Adrenal gland (tissue), 12 donors: ENCODE measurements around the gene GNG8. TPM values are rescaled to one million over a fixed set of nuclear protein-coding genes. Genes with fewer than 3 reads are reported as not detected.
"Not testable (repeated sequence)": the region's sequence is repeated elsewhere in the genome, so short reads cannot be mapped to it uniquely, and the experiment has no call there.

ENCODE experiments used
- DNase-seq, 7 donors: peaks; one replicate each; pipeline ENCODE4 v3.0.0-alpha.2; 2019 to 2020
- H3K27ac ChIP-seq, 5 donors: fragments of 200-600 bp; sonication (generic) in 4 of 5; 1 replicate in 3 of 5; 2 replicates in 2 of 5; pipeline versions ENCODE4 v1.5.1 to v1.8.0; 2016 to 2020; ENCODE audit warnings: mild to moderate bottlenecking in 1 of 5
- H3K27me3 ChIP-seq: fragments of 200-600 bp; 2 replicates; pipeline ENCODE4 v1.8.0; 2021
- H3K36me3 ChIP-seq, 2 donors: fragments of 200-600 bp; replicated peaks in 1 of 2; 1 replicate in 1 of 2; 2 replicates in 1 of 2; pipeline versions ENCODE4 v1.5.1 to v1.8.0; 2018 to 2022
- H3K4me1 ChIP-seq, 2 donors: fragments of 200-600 bp; replicated peaks in 1 of 2; 1 replicate in 1 of 2; 2 replicates in 1 of 2; pipeline versions ENCODE4 v1.5.1 to v1.8.0; 2018 to 2021
- H3K4me3 ChIP-seq, 4 donors: fragments of 200-600 bp; sonication (generic) in 3 of 4; one replicate each; pipeline ENCODE4 v1.5.1; 2016 to 2018
- H3K9me3 ChIP-seq, 3 donors: fragments of 200-600 bp; sonication (generic) in 1 of 3; replicated peaks in 1 of 3; 1 replicate in 2 of 3; 2 replicates in 1 of 3; pipeline versions ENCODE4 v1.5.1 to v1.8.0; 2016 to 2021
- POLR2A ChIP-seq, 2 donors: fragments of 450-650 bp; IDR thresholded peaks; one replicate each; pipeline ENCODE4 v1.6.1; 2017; ENCODE audit warnings: antibody characterized with exemption in 2 of 2, mild to moderate bottlenecking in 2 of 2, moderate library complexity in 1 of 2
- WGBS, 4 donors: extraction: QIAGEN DNeasy Blood & Tissue Kit in 2 of 4; methylation state at CpG; one replicate each; pipeline versions ENCODE4 v1.1.5 to v1.1.7; 2013 to 2017; 5-methylcytosine and 5-hydroxymethylcytosine counted together
- intact Hi-C, 2 donors: fragments of 100-400 bp; cut with DNase I; formaldehyde crosslinking; loops; one replicate each; pipeline versions ENCODE4 v1.14.1 to v1.15.0; 2022 to 2023
- polyA plus RNA-seq, 3 donors: library from polyadenylated mRNA; stranded (reverse); fragments of 200-250 nt in 2 of 3; fragments of 350-450 nt in 1 of 3; fragmentation: Illumina TruSeq in 1 of 3; extraction: RNeasy Lipid Tissue Mini Kit (QIAGEN cat#74804) in 1 of 3; gene quantifications; one replicate each; pipeline ENCODE4 v1.2.3, GENCODE V29; 2013 to 2014
- total RNA-seq, 9 donors: library from RNA; depleted of rRNA in 4 of 9; stranded (reverse); fragments of >200 nt in 4 of 9; fragments of 120-200 nt in 1 of 9; fragmentation: NEBNext Ultra II Directional in 1 of 9; extraction: Animal tissue kit (Norgen Biotek cat#: 25700) in 1 of 9; gene quantifications; one replicate each; pipeline versions ENCODE4 v1.1.0 to v1.2.4, GENCODE V29; 2013 to 2023
- TF ChIP-seq, protein P1 (sequence below), 6 experiments: fragments of 450-650 bp in 4 of 6; fragments of 200-600 bp in 2 of 6; sonication (generic) in 1 of 6; IDR thresholded peaks; 1 replicate in 5 of 6; 2 replicates in 1 of 6; pipeline versions ENCODE4 v1.5.1 to v1.8.0; 2016 to 2021; ENCODE audit warnings: antibody characterized with exemption in 6 of 6, mild to moderate bottlenecking in 2 of 6, moderate library complexity in 1 of 6
- donor health status: healthy with polysubstance abuse.
- donor health status: Bipolar disorder and iron deficiency.
- donor health status: DM: yes; HTN: yes; CAD: no.
- donor health status: DM: no; HTN: no; CAD: no.
- donor health status: DM: no; HTN: no; CAD: no.
- donor health status: DM: yes; HTN: yes; CAD: no.

GNG8 gene
- total and polyA plus RNA-seq, 12 donors: 3.9 TPM; not detected in 11

DNA sequence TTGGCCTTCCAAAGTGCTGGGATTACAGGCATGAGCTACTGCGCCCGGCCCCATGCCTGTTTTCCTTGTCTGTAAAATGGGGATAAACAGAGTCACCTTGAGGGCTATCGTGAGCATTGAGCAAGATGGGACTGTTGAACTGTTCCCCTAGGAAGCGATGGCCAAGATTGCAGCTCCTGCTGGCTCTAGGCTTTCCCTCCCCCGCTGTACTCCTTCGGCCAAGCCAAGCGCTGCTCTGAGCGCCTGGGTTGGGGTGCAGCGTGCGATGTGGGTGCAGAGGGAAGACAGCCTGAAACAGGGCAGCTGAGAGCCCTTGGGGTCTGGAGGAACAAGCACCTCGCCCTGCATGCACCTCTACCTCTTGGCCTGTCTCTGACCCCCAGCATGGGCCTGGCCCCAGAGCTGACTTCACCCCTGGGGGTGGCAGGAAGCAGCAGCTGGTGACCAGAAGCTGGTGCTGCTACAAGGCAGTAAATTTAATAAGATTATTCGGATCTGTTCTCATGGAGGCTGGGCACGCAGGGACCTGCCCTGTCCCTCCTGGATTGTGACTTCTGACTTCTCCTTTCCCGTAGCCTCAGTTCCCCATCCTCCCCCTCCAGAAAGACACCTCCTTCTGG is 5.3 kb downstream of the GNG8 start:
- Histone ChIP-seq H3K27ac (peak overlapping the region in 1 of 5 donors; percentile 50), H3K27me3 (no peaks in the 10 kb centered on the region), H3K4me1 (peaks cover 17 to 39% of the 10 kb centered on the region in 2 donors), H3K4me3 (no peak overlapping the region), H3K9me3 (no peaks in the 10 kb centered on the region), H3K36me3 (no peaks in the 10 kb centered on the region)
- TF ChIP-seq, protein P1, sequence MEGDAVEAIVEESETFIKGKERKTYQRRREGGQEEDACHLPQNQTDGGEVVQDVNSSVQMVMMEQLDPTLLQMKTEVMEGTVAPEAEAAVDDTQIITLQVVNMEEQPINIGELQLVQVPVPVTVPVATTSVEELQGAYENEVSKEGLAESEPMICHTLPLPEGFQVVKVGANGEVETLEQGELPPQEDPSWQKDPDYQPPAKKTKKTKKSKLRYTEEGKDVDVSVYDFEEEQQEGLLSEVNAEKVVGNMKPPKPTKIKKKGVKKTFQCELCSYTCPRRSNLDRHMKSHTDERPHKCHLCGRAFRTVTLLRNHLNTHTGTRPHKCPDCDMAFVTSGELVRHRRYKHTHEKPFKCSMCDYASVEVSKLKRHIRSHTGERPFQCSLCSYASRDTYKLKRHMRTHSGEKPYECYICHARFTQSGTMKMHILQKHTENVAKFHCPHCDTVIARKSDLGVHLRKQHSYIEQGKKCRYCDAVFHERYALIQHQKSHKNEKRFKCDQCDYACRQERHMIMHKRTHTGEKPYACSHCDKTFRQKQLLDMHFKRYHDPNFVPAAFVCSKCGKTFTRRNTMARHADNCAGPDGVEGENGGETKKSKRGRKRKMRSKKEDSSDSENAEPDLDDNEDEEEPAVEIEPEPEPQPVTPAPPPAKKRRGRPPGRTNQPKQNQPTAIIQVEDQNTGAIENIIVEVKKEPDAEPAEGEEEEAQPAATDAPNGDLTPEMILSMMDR (IDR thresholded peaks at IDR 0.05): no peak
- no peak for TF ChIP-seq POLR2A (IDR thresholded peaks at IDR 0.05)
- DNase-seq: no peak
- intact Hi-C loops: no loop called here
- WGBS, 4 donors: 77 to 85% (median 83%) methylated on average over 7 to 14 of the region's 14 CpGs

DNA sequence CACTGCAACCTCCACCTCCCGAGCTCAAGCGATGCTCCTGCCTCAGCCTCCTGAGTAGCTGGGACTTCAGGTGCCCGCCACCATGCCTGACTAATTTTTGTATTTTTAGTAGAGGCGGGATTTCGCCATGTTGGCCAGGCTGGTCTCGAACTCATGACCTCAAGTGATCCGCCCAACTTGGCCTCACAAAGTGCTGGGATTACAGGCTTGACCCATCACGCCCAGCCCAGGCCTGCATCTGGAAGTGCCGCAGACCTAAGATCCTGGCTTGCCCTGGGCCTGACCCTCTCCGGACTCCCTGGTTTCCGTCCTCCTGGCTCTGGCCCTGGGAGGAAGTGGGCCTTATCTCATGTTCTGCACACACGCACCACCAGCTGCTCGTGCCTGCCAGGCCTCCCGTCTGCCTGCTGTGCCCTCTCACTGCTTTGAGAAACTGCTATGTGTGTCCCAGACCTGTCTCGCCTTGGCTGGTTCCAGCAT is 6.4 kb downstream of the GNG8 start:
- Histone ChIP-seq H3K4me3 (no peak overlapping the region), H3K9me3 (no peaks in the 10 kb centered on the region), H3K36me3 (no peaks in the 10 kb centered on the region), H3K4me1 (peaks cover 20 to 44% of the 10 kb centered on the region in 2 donors), H3K27me3 (no peaks in the 10 kb centered on the region), H3K27ac (peak overlapping the region in 2 of 5 donors; percentile 53 to 71)
- TF ChIP-seq, protein P1 (IDR thresholded peaks at IDR 0.05): no peak
- no peak for TF ChIP-seq POLR2A (IDR thresholded peaks at IDR 0.05)
- 65 to 78% (median 74%) methylated on average over 11 to 15 of the region's 15 CpGs for WGBS, 4 donors
- peak in 3 of 7 donors; percentile 57 to 86 (median 70) for DNase-seq
- intact Hi-C loops: loop anchor here in 1 of 2 donors (10.0 kb wide), 1 partner anchor 195 kb away; no protein-coding TSS in a partner anchor

DNA sequence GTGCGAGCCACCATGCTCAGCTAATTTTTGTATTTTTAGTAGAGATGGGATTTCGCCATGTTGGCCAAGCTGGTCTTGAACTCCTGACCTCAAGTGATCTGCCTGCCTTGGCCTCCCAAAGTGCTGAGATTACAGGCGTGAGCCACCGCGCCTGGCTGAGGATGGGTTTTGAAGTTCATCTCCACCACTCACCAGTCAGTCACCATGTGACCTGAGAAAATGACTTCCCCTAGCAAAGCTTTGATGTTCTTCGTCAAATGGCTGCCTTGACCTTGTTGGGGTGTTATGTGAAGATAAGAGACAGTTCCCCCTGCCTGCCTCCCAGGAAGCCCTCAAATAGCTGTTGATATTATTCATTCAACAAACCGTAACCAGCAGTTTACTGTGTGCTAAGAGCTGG is 7.0 kb downstream of the GNG8 start:
- H3K9me3 ChIP-seq, H3K4me3 ChIP-seq, DNase-seq, H3K36me3 ChIP-seq, H3K27me3 ChIP-seq: not testable (repeated sequence)
- 57 to 62% (median 59%) methylated on average over 7 of the region's 7 CpGs for WGBS, 4 donors
- H3K4me1 ChIP-seq: peaks cover 18 to 43% of the 10 kb centered on the region in 2 donors
- intact Hi-C loops: loop anchor here in 1 of 2 donors (10.0 kb wide), 1 partner anchor 196 kb away; no protein-coding TSS in a partner anchor
- peak overlapping the region in 2 of 5 donors; percentile 53 to 71 for H3K27ac ChIP-seq

DNA sequence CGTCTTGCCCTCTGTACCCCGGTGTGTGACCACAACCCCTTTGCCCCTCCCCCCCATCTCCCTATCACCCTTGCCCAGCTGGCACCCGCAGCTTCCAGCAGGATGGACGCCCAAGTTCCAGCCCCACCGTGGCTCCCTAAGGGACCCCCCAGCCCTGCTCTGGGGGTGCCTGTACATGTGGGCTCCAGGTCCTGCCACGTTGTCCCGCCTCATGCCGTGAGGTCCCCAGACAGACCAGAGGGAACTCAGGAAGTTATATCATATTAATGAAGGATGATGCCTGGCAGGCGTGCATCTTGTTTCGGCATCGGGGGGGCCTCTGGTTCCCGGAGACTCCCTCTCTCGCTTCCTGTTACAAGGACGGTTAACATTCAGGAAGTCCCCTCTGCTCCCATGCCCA is 9.6 kb downstream of the GNG8 start:
- Histone ChIP-seq H3K4me3 (no peak overlapping the region), H3K36me3 (no peaks in the 10 kb centered on the region), H3K27ac (peak overlapping the region in 3 of 5 donors; percentile 29 to 82 (median 73)), H3K4me1 (peaks cover 13 to 31% of the 10 kb centered on the region in 2 donors), H3K27me3 (no peaks in the 10 kb centered on the region), H3K9me3 (no peaks in the 10 kb centered on the region)
- peak in 3 of 7 donors; percentile 52 to 74 (median 54) for DNase-seq
- TF ChIP-seq POLR2A (IDR thresholded peaks at IDR 0.05): no peak
- WGBS, 4 donors: 44 to 55% (median 50%) methylated on average over 12 to 14 of the region's 14 CpGs
- intact Hi-C loops: loop anchor here in 1 of 2 donors (10.0 kb wide), 1 partner anchor 198 kb away; no protein-coding TSS in a partner anchor

DNA sequence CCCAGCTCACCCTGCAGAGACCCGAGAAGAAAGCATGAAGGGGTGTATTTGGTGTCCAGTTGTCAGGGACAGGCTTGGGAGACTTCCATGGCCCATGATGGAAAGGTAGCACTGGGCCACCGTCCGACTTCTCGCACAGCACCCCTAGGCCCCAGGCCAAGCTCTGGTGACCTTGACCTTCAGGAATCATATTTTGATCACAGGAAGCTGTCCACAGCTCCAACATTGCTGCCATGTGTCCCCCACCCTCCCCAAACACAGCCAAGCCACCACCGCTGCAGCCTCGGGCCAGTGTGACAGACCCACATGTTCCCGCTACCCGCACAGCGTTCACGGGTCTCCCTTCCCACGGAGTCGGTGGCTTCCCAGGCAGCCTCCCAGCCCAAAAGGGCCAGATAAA is 10.3 kb downstream of the GNG8 start:
- TF ChIP-seq, protein P1 (IDR thresholded peaks at IDR 0.05): no peak
- TF ChIP-seq POLR2A (IDR thresholded peaks at IDR 0.05): no peak
- H3K27ac ChIP-seq: peak overlapping the region in 4 of 5 donors; percentile 6 to 82 (median 51)
- no peak overlapping the region for H3K4me3 ChIP-seq
- WGBS, 4 donors: 13 to 59% (median 42%) methylated on average over 3 to 12 of the region's 12 CpGs
- intact Hi-C loops: loop anchor here in 1 of 2 donors (10.0 kb wide), 1 partner anchor 199 kb away; no protein-coding TSS in a partner anchor
- H3K4me1 ChIP-seq: peaks cover 13 to 26% of the 10 kb centered on the region in 2 donors
- H3K36me3 ChIP-seq: no peaks in the 10 kb centered on the region
- no peak for DNase-seq
- H3K9me3 ChIP-seq: no peaks in the 10 kb centered on the region
- H3K27me3 ChIP-seq: no peaks in the 10 kb centered on the region
